ENCODE measurements around the gene NAGS.
"Not testable (repeated sequence)": the region's sequence is repeated elsewhere in the genome, so short reads cannot be mapped to it uniquely, and the experiment has no call there.

Gene NAGS

GRCh38 chr17:43983515-43984411, 20.7 kb upstream of the NAGS start:
- no peak for DNase-seq

GRCh38 chr17:43984521-43984920, 19.9 kb upstream of the NAGS start:
- no peak for DNase-seq

- no peak for DNase-seq
Measured at GRCh38 chr17:43986225-43986981, 18.0 kb upstream of the NAGS start.

GRCh38 chr17:43987131-43988021, 17.0 kb upstream of the NAGS start:
- no peak for DNase-seq

GRCh38 chr17:43988301-43988700, 16.1 kb upstream of the NAGS start:
- DNase-seq: no peak

GRCh38 chr17:43992641-43993040, 11.8 kb upstream of the NAGS start:
- DNase-seq: no peak

- DNase-seq: peak; percentile 73
Measured at GRCh38 chr17:43994272-43995149, 9.9 kb upstream of the NAGS start.

GRCh38 chr17:43995150-43995471, 9.3 kb upstream of the NAGS start:
- DNase-seq: no peak

GRCh38 chr17:43997180-43997579, 7.2 kb upstream of the NAGS start:
- DNase-seq: not testable (repeated sequence)

- no peak for DNase-seq
Measured at GRCh38 chr17:43998552-43998951, 5.9 kb upstream of the NAGS start.

GRCh38 chr17:43999024-43999423, 5.4 kb upstream of the NAGS start:
- no peak for DNase-seq

GRCh38 chr17:44000141-44000860, 4.1 kb upstream of the NAGS start:
- DNase-seq: no peak

- DNase-seq: no peak
Measured at GRCh38 chr17:44000871-44001460, 3.5 kb upstream of the NAGS start.

GRCh38 chr17:44001461-44001920, 2.9 kb upstream of the NAGS start:
- no peak for DNase-seq

- DNase-seq: no peak
Measured at GRCh38 chr17:44002141-44002848, 2.1 kb upstream of the NAGS start.

GRCh38 chr17:44004761-44005526, 522 bp downstream of the NAGS start:
- peak; percentile 23 for DNase-seq

- peak; percentile 38 for DNase-seq
Measured at GRCh38 chr17:44005527-44006271, 1.3 kb downstream of the NAGS start.

- peak; percentile 8 for DNase-seq
Measured at GRCh38 chr17:44006272-44006597, 1.8 kb downstream of the NAGS start.
